Peyer's patch (tissue), 4 donors: ENCODE results near the gene FNIP2.

Experiments
- CTCF ChIP-seq, 6 experiments: fragments of 450-650 bp in 4 of 6; fragments of 200-600 bp in 2 of 6; sonication (generic) in 1 of 6; IDR thresholded peaks; one replicate each; pipeline ENCODE4 v1.5.1; 2017 to 2019; ENCODE audit warnings: antibody characterized with exemption in 6 of 6, mild to moderate bottlenecking in 3 of 6, moderate library complexity in 1 of 6
- POLR2A ChIP-seq, 2 donors: fragments of 450-650 bp; IDR thresholded peaks; one replicate each; pipeline ENCODE4 v1.5.1; 2017; ENCODE audit warnings: antibody characterized with exemption in 2 of 2, mild to moderate bottlenecking in 2 of 2, moderate library complexity in 2 of 2

DNA sequence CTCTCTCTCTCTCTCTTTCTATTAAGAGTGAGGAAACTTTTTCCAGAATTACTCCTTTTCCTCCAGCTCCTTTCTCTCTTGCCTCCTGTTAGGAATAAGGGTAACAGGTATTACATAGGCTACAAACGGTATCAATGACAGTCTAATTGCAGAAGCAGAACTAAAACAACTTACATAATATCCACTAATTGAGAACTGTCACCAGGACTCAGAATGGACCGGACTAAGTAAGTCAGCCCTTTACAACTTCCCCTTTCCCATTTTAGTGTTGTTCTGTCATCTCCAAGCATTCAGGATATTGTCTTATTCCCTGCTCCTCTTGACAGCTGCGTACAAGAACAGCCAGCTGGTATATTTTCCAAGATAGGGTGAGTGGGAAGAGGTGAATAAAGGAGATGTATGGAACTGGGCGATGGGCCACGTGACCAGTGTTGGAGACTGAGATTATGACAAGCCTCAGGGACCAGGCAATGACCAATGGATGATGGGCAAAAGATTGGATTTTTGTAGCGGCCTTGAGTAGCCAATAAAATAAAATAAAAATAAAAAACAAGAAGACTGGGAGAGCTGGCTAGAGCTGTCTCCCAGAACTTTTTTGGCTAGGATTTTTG, 2.3 kb upstream of the FNIP2 start:
- no peak for TF ChIP-seq CTCF (IDR thresholded peaks at IDR 0.05)
- TF ChIP-seq POLR2A (IDR thresholded peaks at IDR 0.05): no peak
